Heart right ventricle (tissue), 16 donors: Measurements from ENCODE around the gene AP1S3. TPM values are rescaled to one million over a fixed set of nuclear protein-coding genes. Genes with fewer than 3 reads are reported as not detected.
A peak's percentile ranks its signal among the peaks of the same experiment; 100 is the strongest.

ENCODE experiments used
- ATAC-seq, 8 donors: fragments of 200-7000 bp; cut with Tn5 transposase; one replicate each; pipeline ENCODE4 v1.9.1; 2020; ENCODE audit warnings: mild to moderate bottlenecking in 8 of 8, moderate library complexity in 8 of 8, moderate number of reproducible peaks in 1 of 8
- DNase-seq, 2 donors: peaks; one replicate each; pipeline ENCODE4 v3.0.0-alpha.2; 2020
- H3K27ac ChIP-seq, 10 donors: fragments of 200-600 bp; sonication (generic) in 2 of 10; one replicate each; pipeline versions ENCODE4 v1.5.0 to v1.8.0; 2020 to 2022; ENCODE audit warnings: mild to moderate bottlenecking in 3 of 10
- H3K27me3 ChIP-seq, 7 donors: fragments of 200-600 bp; one replicate each; pipeline ENCODE4 v1.8.0; 2021 to 2022; ENCODE audit warnings: mild to moderate bottlenecking in 2 of 7
- H3K36me3 ChIP-seq, 9 donors: fragments of 200-600 bp; sonication (generic) in 1 of 9; one replicate each; pipeline versions ENCODE4 v1.5.0 to v1.8.0; 2020 to 2022; ENCODE audit warnings: mild to moderate bottlenecking in 2 of 9
- H3K4me1 ChIP-seq, 9 donors: fragments of 200-600 bp; sonication (generic) in 1 of 9; one replicate each; pipeline versions ENCODE4 v1.5.0 to v1.8.0; 2020 to 2022; ENCODE audit warnings: mild to moderate bottlenecking in 4 of 9
- H3K4me3 ChIP-seq, 10 donors: fragments of 200-600 bp; sonication (generic) in 2 of 10; one replicate each; pipeline versions ENCODE4 v1.5.0 to v1.8.0; 2020 to 2022; ENCODE audit warnings: mild to moderate bottlenecking in 7 of 10, moderate library complexity in 2 of 10
- H3K9me3 ChIP-seq, 11 donors: fragments of 200-600 bp in 10 of 11; sonication (generic) in 2 of 11; one replicate each; pipeline versions ENCODE4 v1.5.0 to v1.8.0; 2013 to 2022; ENCODE audit warnings: mild to moderate bottlenecking in 2 of 11, control low read depth in 1 of 11, moderate library complexity in 1 of 11
- WGBS, 2 donors: extraction: QIAGEN DNeasy Blood & Tissue Kit; methylation state at CpG; one replicate each; pipeline ENCODE4 v1.1.7; 2013; ENCODE audit warnings: inconsistent platforms in 1 of 2; 5-methylcytosine and 5-hydroxymethylcytosine counted together
- intact Hi-C, 10 donors: fragments of 100-400 bp; cut with DNase I; formaldehyde crosslinking; loops; one replicate each; pipeline versions ENCODE4 v1.11.1 to v1.14.2; 2022
- polyA plus RNA-seq, 2 donors: library from polyadenylated mRNA; stranded (reverse); fragments of 200-250 nt; gene quantifications; one replicate each; pipeline ENCODE4 v1.2.3, GENCODE V29; 2013
- total RNA-seq, 10 donors: library from RNA; stranded (reverse); fragmentation: NEBNext Ultra II Directional in 3 of 10; extraction: Animal tissue kit (Norgen Biotek cat#: 25700) in 3 of 10; gene quantifications; one replicate each; pipeline versions ENCODE4 v1.2.1 to v1.2.4, GENCODE V29; 2021 to 2023
- TF ChIP-seq, protein P1 (sequence below), 9 donors: fragments of 200-600 bp; sonication (generic) in 2 of 9; IDR thresholded peaks; one replicate each; pipeline versions ENCODE4 v1.5.0 to v1.8.0; 2021 to 2022; ENCODE audit warnings: antibody characterized with exemption in 9 of 9, mild to moderate bottlenecking in 5 of 9, moderate library complexity in 1 of 9
- donor health status: Arrhythmogenic right ventricular cardiomyopathy.
- donor health status: ischemic (EF 13 %, LVEDD 7.1; RV severe dilation, severe dysfunction).
- donor health status: healthy with polysubstance abuse.
- donor health status: DM: no; HTN: yes; CAD: no.
- donor health status: DM: no; HTN: no; CAD: no.
- donor health status: ischemic (EF 25% LVEDD 6.9; RV normal size, moderate dysfunction).
- donor health status: ischemic (EF 25% LVEDD 5.7; RV mildly dilated, moderate dysfunction).
- donor health status: healthy.
- donor health status: DM: yes; HTN: yes; CAD: no.
- donor health status: Ischemic cardiomyopathy.
- donor health status: ischemic (EF 35%, LVEDD 5.7; RV mildly dilated, moderate dysfunction).
- donor health status: nonischemic (EF 11% LVEDD 7.7; RV severe dilation, severe dysfunction).
- donor health status: DM: yes; HTN: yes; CAD: no.
- donor health status: PGD.
- donor health status: ischemic (EF 29% LVEDD 5.4; RV normal size, mild dysfunction).
- donor health status: nonischemic (EF 23%, LVEDD 6.1; RV moderate dilation, normal function).

AP1S3 gene
- total and polyA plus RNA-seq, 12 donors, result 0.12 to 0.85 (median 0.37) TPM; not detected in 4

DNA sequence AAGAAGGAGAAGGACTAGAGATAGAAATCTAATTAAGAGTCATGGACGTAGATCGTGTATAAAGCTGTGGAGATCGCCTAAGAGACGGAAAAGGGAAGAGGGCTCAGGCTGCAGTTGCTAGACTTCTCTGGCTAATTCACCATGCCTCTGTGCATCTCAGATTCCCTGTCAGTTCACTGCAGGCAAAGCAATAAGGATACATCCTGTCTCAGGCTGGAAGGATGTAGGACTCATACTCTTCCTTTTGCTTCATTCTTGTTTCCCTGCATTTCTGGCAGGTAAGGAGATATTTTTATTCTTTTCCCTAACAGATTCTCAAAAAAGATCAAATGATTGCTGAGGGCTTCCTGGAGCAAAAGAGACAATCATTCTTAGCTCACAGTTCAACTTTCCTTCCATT, 112.5 kb downstream of the AP1S3 start:
- 70% methylated on average over 4 of the region's 4 CpGs for WGBS, 2 donors
- Histone ChIP-seq H3K9me3 (no peaks in the 10 kb centered on the region), H3K4me1 (peaks cover 0 to 32% (median 20%) of the 10 kb centered on the region in 9 donors), H3K27ac (peak overlapping the region in 7 of 10 donors; percentile 55 to 84 (median 63)), H3K27me3 (no peaks in the 10 kb centered on the region), H3K36me3 (no peaks in the 10 kb centered on the region), H3K4me3 (no peak overlapping the region)
- TF ChIP-seq, protein P1, sequence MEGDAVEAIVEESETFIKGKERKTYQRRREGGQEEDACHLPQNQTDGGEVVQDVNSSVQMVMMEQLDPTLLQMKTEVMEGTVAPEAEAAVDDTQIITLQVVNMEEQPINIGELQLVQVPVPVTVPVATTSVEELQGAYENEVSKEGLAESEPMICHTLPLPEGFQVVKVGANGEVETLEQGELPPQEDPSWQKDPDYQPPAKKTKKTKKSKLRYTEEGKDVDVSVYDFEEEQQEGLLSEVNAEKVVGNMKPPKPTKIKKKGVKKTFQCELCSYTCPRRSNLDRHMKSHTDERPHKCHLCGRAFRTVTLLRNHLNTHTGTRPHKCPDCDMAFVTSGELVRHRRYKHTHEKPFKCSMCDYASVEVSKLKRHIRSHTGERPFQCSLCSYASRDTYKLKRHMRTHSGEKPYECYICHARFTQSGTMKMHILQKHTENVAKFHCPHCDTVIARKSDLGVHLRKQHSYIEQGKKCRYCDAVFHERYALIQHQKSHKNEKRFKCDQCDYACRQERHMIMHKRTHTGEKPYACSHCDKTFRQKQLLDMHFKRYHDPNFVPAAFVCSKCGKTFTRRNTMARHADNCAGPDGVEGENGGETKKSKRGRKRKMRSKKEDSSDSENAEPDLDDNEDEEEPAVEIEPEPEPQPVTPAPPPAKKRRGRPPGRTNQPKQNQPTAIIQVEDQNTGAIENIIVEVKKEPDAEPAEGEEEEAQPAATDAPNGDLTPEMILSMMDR (IDR thresholded peaks at IDR 0.05), result no peak
- DNase-seq (no peak), ATAC-seq (peak in 2 of 8 donors; percentile 42 to 60)
- intact Hi-C loops, result no loop called here

DNA sequence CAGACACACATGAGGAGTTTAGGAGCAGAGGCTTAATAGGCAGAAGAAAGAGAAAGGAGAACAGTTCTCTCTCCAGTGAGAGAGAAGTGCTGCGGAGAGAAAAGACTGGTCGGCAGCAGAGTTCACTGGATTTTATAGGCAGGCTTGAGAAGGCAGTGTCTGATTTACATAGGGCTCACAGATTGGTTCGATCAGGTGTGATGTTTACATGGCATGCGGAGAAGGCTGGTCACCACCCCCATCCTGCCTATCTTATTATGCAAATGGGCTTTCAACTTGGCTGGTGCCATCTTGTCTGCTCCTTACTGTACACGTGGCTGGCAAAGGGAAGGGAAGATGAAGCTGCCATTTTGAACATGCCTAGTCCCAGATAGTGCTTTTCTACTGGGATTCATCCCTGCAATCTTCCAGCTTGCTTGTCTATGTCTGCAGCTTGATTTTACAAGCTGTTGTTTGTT, 113.4 kb downstream of the AP1S3 start:
- DNase-seq (no peak), ATAC-seq (no peak)
- H3K4me3 ChIP-seq, result no peak overlapping the region
- TF ChIP-seq, protein P1 (IDR thresholded peaks at IDR 0.05), result no peak
- intact Hi-C loops, result no loop called here
- H3K4me1 ChIP-seq, result peaks cover 0 to 32% (median 20%) of the 10 kb centered on the region in 9 donors
- no peaks in the 10 kb centered on the region for H3K9me3 ChIP-seq
- WGBS, 2 donors, result 86 to 89% methylated on average over 5 of the region's 5 CpGs
- peak overlapping the region in 2 of 10 donors; percentile 61 to 84 for H3K27ac ChIP-seq
- no peaks in the 10 kb centered on the region for H3K27me3 ChIP-seq
- no peaks in the 10 kb centered on the region for H3K36me3 ChIP-seq

DNA sequence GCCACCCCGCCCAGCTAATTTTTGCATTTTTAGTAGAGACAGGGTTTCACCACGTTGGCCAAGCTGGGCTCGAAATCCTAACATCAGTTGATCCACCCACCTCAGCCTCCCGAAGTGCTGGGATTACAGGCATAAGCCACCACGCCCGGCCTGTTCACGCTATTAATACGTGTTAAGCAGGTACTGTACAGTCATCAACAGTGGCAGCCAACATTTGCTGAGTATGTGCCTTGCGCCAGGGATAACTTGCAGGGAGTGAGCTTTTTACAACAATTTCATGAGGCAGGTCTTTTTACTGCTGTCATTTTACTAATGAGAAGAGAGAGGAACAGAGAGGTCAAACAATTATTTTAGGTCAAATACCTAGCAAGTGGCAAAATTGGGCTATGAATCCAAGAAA, 115.2 kb downstream of the AP1S3 start:
- H3K4me3 ChIP-seq, result no peak overlapping the region
- peaks cover 0 to 7% (median 0%) of the 10 kb centered on the region in 11 donors for H3K9me3 ChIP-seq
- no peak overlapping the region for H3K27ac ChIP-seq
- peaks cover 0 to 27% (median 20%) of the 10 kb centered on the region in 9 donors for H3K4me1 ChIP-seq
- TF ChIP-seq, protein P1 (IDR thresholded peaks at IDR 0.05), result no peak
- DNase-seq (no peak), ATAC-seq (no peak)
- no peaks in the 10 kb centered on the region for H3K36me3 ChIP-seq
- 96 to 98% methylated on average over 9 of the region's 9 CpGs for WGBS, 2 donors
- no peaks in the 10 kb centered on the region for H3K27me3 ChIP-seq
- intact Hi-C loops, result no loop called here

DNA sequence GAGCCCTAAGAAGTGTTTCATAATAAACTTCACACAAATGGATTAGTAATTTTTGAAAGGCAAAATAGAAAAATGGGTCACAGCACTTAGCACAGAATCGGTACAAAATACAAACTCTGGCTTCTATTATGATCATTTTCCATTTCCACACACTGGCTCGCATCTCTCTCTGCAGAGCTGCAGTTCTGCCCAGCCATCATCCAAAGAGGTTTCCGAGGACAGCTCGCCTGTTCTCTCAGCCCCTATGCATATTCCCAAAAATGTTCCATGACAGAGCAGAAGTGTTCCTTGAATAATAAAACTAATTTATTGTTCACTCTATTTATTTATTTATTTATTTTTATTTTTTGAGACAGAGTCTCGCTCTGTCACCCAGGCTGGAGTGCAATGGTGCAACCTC, 115.6 kb downstream of the AP1S3 start:
- Histone ChIP-seq H3K36me3 (no peaks in the 10 kb centered on the region), H3K27me3 (no peaks in the 10 kb centered on the region), H3K4me1 (peaks cover 0 to 22% (median 20%) of the 10 kb centered on the region in 9 donors), H3K27ac (no peak overlapping the region), H3K9me3 (peaks cover 0 to 8% (median 0%) of the 10 kb centered on the region in 11 donors), H3K4me3 (no peak overlapping the region)
- TF ChIP-seq, protein P1 (IDR thresholded peaks at IDR 0.05), result no peak
- intact Hi-C loops, result no loop called here
- DNase-seq (no peak), ATAC-seq (no peak)
- WGBS, 2 donors, result 95 to 97% methylated on average over 5 of the region's 5 CpGs
